ENCODE data around the gene MINDY4.

DNA sequence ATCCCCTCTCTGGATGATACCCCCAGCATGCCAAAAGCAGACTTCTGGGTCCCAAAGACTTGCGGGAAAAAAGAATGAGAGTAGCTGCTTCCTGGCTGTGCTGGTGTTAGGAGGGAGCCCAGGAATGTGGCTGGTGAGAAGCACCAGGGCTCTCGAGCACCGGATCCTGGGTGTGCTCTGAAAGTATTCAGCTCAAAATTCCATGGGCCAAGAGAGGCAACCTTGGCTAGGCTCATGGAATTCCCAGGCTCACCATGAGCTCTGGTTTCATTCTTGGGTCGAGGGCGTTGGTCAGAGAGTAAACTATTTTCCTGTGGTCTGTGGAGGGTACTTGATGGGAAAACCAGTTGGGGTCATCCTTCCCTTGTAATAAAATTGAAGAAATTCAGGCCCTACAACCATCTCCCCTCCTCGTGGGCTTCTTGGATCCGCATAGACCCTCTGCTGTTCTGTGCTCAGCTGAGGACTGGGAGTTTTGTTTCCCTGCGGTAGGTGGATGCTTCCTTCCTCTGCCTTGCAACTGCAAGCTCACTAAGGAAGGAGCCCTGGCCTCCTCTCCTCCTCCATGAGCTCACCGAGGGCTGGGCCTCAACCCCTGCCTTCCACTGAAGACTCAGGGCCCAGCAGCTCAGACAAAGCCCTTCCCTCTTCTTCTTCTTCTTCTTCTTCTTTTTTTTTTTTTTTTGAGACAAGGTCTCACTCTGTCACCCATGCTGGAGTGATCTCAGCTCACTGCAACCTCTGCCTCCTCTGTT is 106.0 kb downstream of the MINDY4 start:
- TF ChIP-seq, protein P1, sequence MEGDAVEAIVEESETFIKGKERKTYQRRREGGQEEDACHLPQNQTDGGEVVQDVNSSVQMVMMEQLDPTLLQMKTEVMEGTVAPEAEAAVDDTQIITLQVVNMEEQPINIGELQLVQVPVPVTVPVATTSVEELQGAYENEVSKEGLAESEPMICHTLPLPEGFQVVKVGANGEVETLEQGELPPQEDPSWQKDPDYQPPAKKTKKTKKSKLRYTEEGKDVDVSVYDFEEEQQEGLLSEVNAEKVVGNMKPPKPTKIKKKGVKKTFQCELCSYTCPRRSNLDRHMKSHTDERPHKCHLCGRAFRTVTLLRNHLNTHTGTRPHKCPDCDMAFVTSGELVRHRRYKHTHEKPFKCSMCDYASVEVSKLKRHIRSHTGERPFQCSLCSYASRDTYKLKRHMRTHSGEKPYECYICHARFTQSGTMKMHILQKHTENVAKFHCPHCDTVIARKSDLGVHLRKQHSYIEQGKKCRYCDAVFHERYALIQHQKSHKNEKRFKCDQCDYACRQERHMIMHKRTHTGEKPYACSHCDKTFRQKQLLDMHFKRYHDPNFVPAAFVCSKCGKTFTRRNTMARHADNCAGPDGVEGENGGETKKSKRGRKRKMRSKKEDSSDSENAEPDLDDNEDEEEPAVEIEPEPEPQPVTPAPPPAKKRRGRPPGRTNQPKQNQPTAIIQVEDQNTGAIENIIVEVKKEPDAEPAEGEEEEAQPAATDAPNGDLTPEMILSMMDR (IDR thresholded peaks at IDR 0.05; ENCODE audit: insufficient read depth, low read depth, low read length): no peak
- no peak for TF ChIP-seq EZH2 (IDR thresholded peaks at IDR 0.05; ENCODE audit: insufficient read depth, low read length)
